Liver (tissue), 9 donors: ENCODE measurements around the gene OSBPL1A. TPM values are rescaled to one million over a fixed set of nuclear protein-coding genes. Genes with fewer than 3 reads are reported as not detected.

Experiments used
- DNase-seq: peaks from one replicate; pipeline ENCODE4 v3.0.0-alpha.2; 2017; ENCODE audit warnings: low spot score
- H3K27ac ChIP-seq, 2 donors: one replicate each; pipeline ENCODE4 v1.7.0; 2013; ENCODE audit warnings: inconsistent platforms in 2 of 2, low read length in 2 of 2, control low read depth in 1 of 2, low read depth in 1 of 2, mild to moderate bottlenecking in 1 of 2
- H3K27me3 ChIP-seq, 4 donors: one replicate each; pipeline versions ENCODE4 v1.6.1 to v1.7.0; 2013; ENCODE audit warnings: low read length in 3 of 4, inconsistent platforms in 1 of 4, mild to moderate bottlenecking in 1 of 4, moderate library complexity in 1 of 4; ENCODE audit not compliant: control insufficient read depth in 4 of 4, insufficient read depth in 4 of 4
- H3K36me3 ChIP-seq, 4 donors: one replicate each; pipeline versions ENCODE4 v1.6.1 to v1.7.0; 2013; ENCODE audit warnings: low read length in 3 of 4, mild to moderate bottlenecking in 3 of 4, low read depth in 1 of 4, moderate library complexity in 1 of 4; ENCODE audit not compliant: control insufficient read depth in 4 of 4, insufficient read depth in 3 of 4
- H3K4me1 ChIP-seq, 4 donors: one replicate each; pipeline versions ENCODE4 v1.6.1 to v1.7.0; 2013; ENCODE audit warnings: low read length in 3 of 4, mild to moderate bottlenecking in 3 of 4, moderate library complexity in 1 of 4; ENCODE audit not compliant: control insufficient read depth in 4 of 4, insufficient read depth in 4 of 4
- H3K4me3 ChIP-seq, 3 donors: one replicate each; pipeline versions ENCODE4 v1.6.1 to v1.7.0; 2013; ENCODE audit warnings: low read length in 3 of 3, control low read depth in 1 of 3, low read depth in 1 of 3, mild to moderate bottlenecking in 1 of 3
- H3K9ac ChIP-seq, 2 donors: one replicate each; pipeline ENCODE4 v1.7.0; 2013; ENCODE audit warnings: low read length in 2 of 2, mild to moderate bottlenecking in 2 of 2, moderate library complexity in 2 of 2, control low read depth in 1 of 2, low read depth in 1 of 2
- H3K9me3 ChIP-seq, 4 donors: one replicate each; pipeline versions ENCODE4 v1.6.1 to v1.7.0; 2013; ENCODE audit warnings: low read length in 3 of 4; ENCODE audit not compliant: control insufficient read depth in 4 of 4
- CTCF ChIP-seq: fragments of 150-350 bp; IDR thresholded peaks from 2 replicates; pipeline ENCODE4 v1.5.1; 2017; ENCODE audit warnings: improper control_type of control experiment, low read depth, low read length; ENCODE audit not compliant: missing input control
- FOXA1 ChIP-seq: IDR thresholded peaks from 2 replicates; pipeline ENCODE4 v1.6.1; 2016; ENCODE audit warnings: antibody characterized with exemption
- FOXA2 ChIP-seq: IDR thresholded peaks from 2 replicates; pipeline ENCODE4 v1.6.1; 2016; ENCODE audit warnings: antibody characterized with exemption
- GABPA ChIP-seq, 2 donors: IDR thresholded peaks in 1 of 2; conservative IDR thresholded peaks in 1 of 2; 2 replicates each; pipeline ENCODE4 v1.6.1; 2016; ENCODE audit warnings: antibody characterized with exemption in 2 of 2, mild to moderate bottlenecking in 1 of 2, moderate library complexity in 1 of 2
- HNF4A ChIP-seq, 2 donors: conservative IDR thresholded peaks; 2 replicates each; pipeline ENCODE4 v1.6.1; 2016; ENCODE audit warnings: antibody characterized with exemption in 2 of 2, mild to moderate bottlenecking in 2 of 2
- HNF4G ChIP-seq: IDR thresholded peaks from 2 replicates; pipeline ENCODE4 v1.6.1; 2016; ENCODE audit warnings: antibody characterized with exemption
- JUND ChIP-seq, 2 donors: IDR thresholded peaks; 2 replicates each; pipeline ENCODE4 v1.6.1; 2016; ENCODE audit warnings: antibody characterized with exemption in 2 of 2
- MAX ChIP-seq: IDR thresholded peaks from 2 replicates; pipeline ENCODE4 v1.6.1; 2016; ENCODE audit warnings: antibody characterized with exemption
- NR2F2 ChIP-seq: IDR thresholded peaks from 2 replicates; pipeline ENCODE4 v1.6.1; 2016; ENCODE audit warnings: antibody characterized with exemption
- RAD21 ChIP-seq, 2 donors: IDR thresholded peaks; 2 replicates each; pipeline ENCODE4 v1.6.1; 2016; ENCODE audit warnings: antibody characterized with exemption in 2 of 2, mild to moderate bottlenecking in 2 of 2
- RXRA ChIP-seq, 2 donors: IDR thresholded peaks; 2 replicates each; pipeline ENCODE4 v1.6.1; 2017 to 2018; ENCODE audit warnings: antibody characterized with exemption in 2 of 2, mild to moderate bottlenecking in 1 of 2
- SP1 ChIP-seq: IDR thresholded peaks from 2 replicates; pipeline ENCODE4 v1.6.1; 2018; ENCODE audit warnings: antibody characterized with exemption, mild to moderate bottlenecking
- TAF1 ChIP-seq: conservative IDR thresholded peaks from 2 replicates; pipeline ENCODE4 v1.6.1; 2016; ENCODE audit warnings: antibody characterized with exemption, mild to moderate bottlenecking
- YY1 ChIP-seq: IDR thresholded peaks from 2 replicates; pipeline ENCODE4 v1.6.1; 2016; ENCODE audit warnings: antibody characterized with exemption, mild to moderate bottlenecking
- ZBTB33 ChIP-seq: IDR thresholded peaks from 2 replicates; pipeline ENCODE4 v1.6.1; 2016; ENCODE audit warnings: antibody characterized with exemption
- WGBS: extraction: QIAGEN DNeasy Blood & Tissue Kit; methylation state at CpG from one replicate; pipeline ENCODE4 v1.1.7; 2013; 5-methylcytosine and 5-hydroxymethylcytosine counted together
- polyA plus RNA-seq, 2 donors: library from polyadenylated mRNA; stranded (reverse) in 1 of 2; unstranded in 1 of 2; fragments of 200-250 nt in 1 of 2; fragments of >200 nt in 1 of 2; fragmentation: Nextera tagmentation in 1 of 2; extraction: Ambion mirVana in 1 of 2; gene quantifications; one replicate each; pipeline versions ENCODE4 v1.2.1 to v1.2.3, GENCODE V29; 2013 to 2015
- total RNA-seq, 2 donors: library from RNA; depleted of rRNA; stranded (reverse); fragments of >200 nt; gene quantifications; one replicate each; pipeline ENCODE4 v1.2.3, GENCODE V29; 2014
- donor health status: healthy.
- donor health status: healthy.
- donor health status: healthy.
- donor health status: healthy.
- donor health status: healthy.

The OSBPL1A gene
- total and polyA plus RNA-seq, 4 donors, result 5.4 to 12.6 (median 8.9) TPM

GRCh38 chr18:24278591-24278990, 119.0 kb downstream of the OSBPL1A start:
- Histone ChIP-seq H3K27ac (no peak overlapping the region), H3K9ac (no peak overlapping the region), H3K36me3 (no peaks in the 10 kb centered on the region), H3K27me3 (no peaks in the 10 kb centered on the region), H3K9me3 (no peaks in the 10 kb centered on the region), H3K4me1 (no peaks in the 10 kb centered on the region), H3K4me3 (no peak overlapping the region)
- DNase-seq, result no peak
- TF ChIP-seq HNF4A (conservative IDR thresholded peaks at IDR 0.05) (no peak), FOXA1 (no peak), MAX (no peak), NR2F2 (no peak), ZBTB33 (no peak), SP1 (no peak), YY1 (no peak), RXRA (IDR thresholded peaks at IDR 0.05) (no peak)
- WGBS, result 95% methylated on average over 3 of the region's 3 CpGs

GRCh38 chr18:24277516-24278195, 120.0 kb downstream of the OSBPL1A start:
- Histone ChIP-seq H3K9me3 (no peaks in the 10 kb centered on the region), H3K4me1 (no peaks in the 10 kb centered on the region), H3K27me3 (no peaks in the 10 kb centered on the region), H3K9ac (no peak overlapping the region), H3K36me3 (no peaks in the 10 kb centered on the region), H3K27ac (no peak overlapping the region), H3K4me3 (no peak overlapping the region)
- TF ChIP-seq GABPA (IDR thresholded peaks at IDR 0.05 in 1 of 2, conservative IDR thresholded peaks at IDR 0.05 in 1 of 2) (no peak), JUND (IDR thresholded peaks at IDR 0.05) (no peak), HNF4A (conservative IDR thresholded peaks at IDR 0.05) (no peak), TAF1 (no peak), YY1 (no peak), CTCF (no peak), FOXA2 (no peak), SP1 (no peak), RXRA (IDR thresholded peaks at IDR 0.05) (no peak), RAD21 (IDR thresholded peaks at IDR 0.05) (no peak)
- DNase-seq, result no peak
- WGBS, result 84% methylated on average over 4 of the region's 4 CpGs

- Histone ChIP-seq H3K36me3 (no peaks in the 10 kb centered on the region), H3K4me1 (peaks cover 0 to 4% (median 1%) of the 10 kb centered on the region in 4 donors), H3K27ac (no peak overlapping the region), H3K9me3 (no peaks in the 10 kb centered on the region), H3K27me3 (no peaks in the 10 kb centered on the region), H3K9ac (no peak overlapping the region), H3K4me3 (no peak overlapping the region)
- no peak for DNase-seq
- TF ChIP-seq TAF1 (no peak), ZBTB33 (no peak), GABPA (IDR thresholded peaks at IDR 0.05 in 1 of 2, conservative IDR thresholded peaks at IDR 0.05 in 1 of 2) (no peak), FOXA2 (no peak), YY1 (no peak), CTCF (no peak), HNF4G (no peak)
Measured at GRCh38 chr18:24276994-24277393, 120.6 kb downstream of the OSBPL1A start.
